ENCODE measurements around the gene FHIP1A.
"Not testable (repeated sequence)": the region's sequence is repeated elsewhere in the genome, so short reads cannot be mapped to it uniquely, and the experiment has no call there.

The FHIP1A gene

DNA sequence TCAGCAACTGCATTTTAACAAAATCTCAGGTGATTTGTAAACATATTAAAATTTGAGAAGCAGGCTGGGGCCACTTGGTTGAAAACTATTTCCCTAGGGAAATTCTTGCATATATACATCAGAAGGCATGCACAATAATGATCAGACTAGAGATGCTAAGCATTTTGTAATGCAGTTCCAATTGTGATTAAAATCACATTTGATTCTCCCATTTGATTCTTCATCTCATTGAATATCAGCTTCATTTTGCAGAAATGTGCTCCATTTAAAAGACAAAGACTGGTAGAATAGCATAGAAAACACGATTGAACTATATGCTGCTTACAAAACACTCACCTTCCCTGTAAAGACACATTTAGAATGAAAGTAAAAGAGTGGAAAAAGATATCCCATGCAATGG, 32.4 kb upstream of the FHIP1A start:
- no peak for DNase-seq
- Histone ChIP-seq H3K27me3 (no peaks in the 10 kb centered on the region), H3K36me3 (no peaks in the 10 kb centered on the region), H3K9me3 (no peaks in the 10 kb centered on the region), H3K4me3 (ENCODE audit: low read depth, low read length) (no peak overlapping the region), H3K4me1 (no peaks in the 10 kb centered on the region)
- TF ChIP-seq, protein P1, sequence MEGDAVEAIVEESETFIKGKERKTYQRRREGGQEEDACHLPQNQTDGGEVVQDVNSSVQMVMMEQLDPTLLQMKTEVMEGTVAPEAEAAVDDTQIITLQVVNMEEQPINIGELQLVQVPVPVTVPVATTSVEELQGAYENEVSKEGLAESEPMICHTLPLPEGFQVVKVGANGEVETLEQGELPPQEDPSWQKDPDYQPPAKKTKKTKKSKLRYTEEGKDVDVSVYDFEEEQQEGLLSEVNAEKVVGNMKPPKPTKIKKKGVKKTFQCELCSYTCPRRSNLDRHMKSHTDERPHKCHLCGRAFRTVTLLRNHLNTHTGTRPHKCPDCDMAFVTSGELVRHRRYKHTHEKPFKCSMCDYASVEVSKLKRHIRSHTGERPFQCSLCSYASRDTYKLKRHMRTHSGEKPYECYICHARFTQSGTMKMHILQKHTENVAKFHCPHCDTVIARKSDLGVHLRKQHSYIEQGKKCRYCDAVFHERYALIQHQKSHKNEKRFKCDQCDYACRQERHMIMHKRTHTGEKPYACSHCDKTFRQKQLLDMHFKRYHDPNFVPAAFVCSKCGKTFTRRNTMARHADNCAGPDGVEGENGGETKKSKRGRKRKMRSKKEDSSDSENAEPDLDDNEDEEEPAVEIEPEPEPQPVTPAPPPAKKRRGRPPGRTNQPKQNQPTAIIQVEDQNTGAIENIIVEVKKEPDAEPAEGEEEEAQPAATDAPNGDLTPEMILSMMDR (IDR thresholded peaks at IDR 0.05; ENCODE audit: low read depth, low read length) = no peak

GRCh38 chr4:151389311-151389710, 19.7 kb upstream of the FHIP1A start:
- TF ChIP-seq, protein P1 (IDR thresholded peaks at IDR 0.05; ENCODE audit: low read depth, low read length) = no peak
- Histone ChIP-seq H3K9me3 (no peaks in the 10 kb centered on the region), H3K27me3 (no peaks in the 10 kb centered on the region), H3K4me3 (ENCODE audit: low read depth, low read length) (no peak overlapping the region), H3K4me1 (no peaks in the 10 kb centered on the region), H3K36me3 (no peaks in the 10 kb centered on the region)
- no peak for DNase-seq

DNA sequence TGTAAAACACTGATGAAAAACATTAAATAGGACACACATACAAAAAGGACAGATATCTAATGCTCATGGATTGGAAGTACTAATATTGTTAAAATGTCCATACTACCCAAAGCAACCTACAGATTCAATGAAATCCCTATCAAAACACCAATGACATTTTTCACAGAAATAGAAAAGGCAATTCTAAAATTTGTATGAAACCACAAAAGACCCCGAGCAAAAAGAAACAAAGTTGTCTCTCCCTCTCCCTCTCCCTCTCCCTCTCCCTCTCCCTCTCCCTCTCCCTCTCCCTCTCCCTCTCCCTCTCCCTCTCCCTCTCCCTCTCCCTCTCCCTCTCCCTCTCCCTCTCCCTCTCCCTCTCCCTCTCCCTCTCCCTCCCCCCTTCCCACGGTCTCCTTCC, 19.2 kb upstream of the FHIP1A start:
- H3K9me3 ChIP-seq; H3K27me3 ChIP-seq; DNase-seq; H3K4me1 ChIP-seq; H3K36me3 ChIP-seq; H3K4me3 ChIP-seq (ENCODE audit: low read depth, low read length): not testable (repeated sequence)

- no peak for DNase-seq
- no peaks in the 10 kb centered on the region for H3K9me3 ChIP-seq
- no peak overlapping the region for H3K4me3 ChIP-seq (ENCODE audit: low read depth, low read length)
- TF ChIP-seq, protein P1 (IDR thresholded peaks at IDR 0.05; ENCODE audit: low read depth, low read length) = no peak
- H3K36me3 ChIP-seq = no peaks in the 10 kb centered on the region
- no peaks in the 10 kb centered on the region for H3K4me1 ChIP-seq
- no peaks in the 10 kb centered on the region for H3K27me3 ChIP-seq
Measured at GRCh38 chr4:151395873-151396272, 13.1 kb upstream of the FHIP1A start.

- H3K4me3 ChIP-seq (ENCODE audit: low read depth, low read length) = no peak overlapping the region
- H3K27me3 ChIP-seq = no peaks in the 10 kb centered on the region
- no peak for DNase-seq
- TF ChIP-seq, protein P1 (IDR thresholded peaks at IDR 0.05; ENCODE audit: low read depth, low read length) = no peak
- H3K9me3 ChIP-seq = no peaks in the 10 kb centered on the region
- no peaks in the 10 kb centered on the region for H3K36me3 ChIP-seq
- no peaks in the 10 kb centered on the region for H3K4me1 ChIP-seq
Measured at GRCh38 chr4:151400343-151400742, 8.6 kb upstream of the FHIP1A start.

- H3K27me3 ChIP-seq = no peaks in the 10 kb centered on the region
- no peaks in the 10 kb centered on the region for H3K9me3 ChIP-seq
- no peaks in the 10 kb centered on the region for H3K36me3 ChIP-seq
- no peaks in the 10 kb centered on the region for H3K4me1 ChIP-seq
- TF ChIP-seq, protein P1 (IDR thresholded peaks at IDR 0.05; ENCODE audit: low read depth, low read length) = no peak
- DNase-seq = no peak
- H3K4me3 ChIP-seq (ENCODE audit: low read depth, low read length) = no peak overlapping the region
Measured at GRCh38 chr4:151401739-151402138, 7.2 kb upstream of the FHIP1A start.
